KOPT-K1 (cell line): ENCODE measurements around the gene TNFAIP2.

Source experiments
- H3K27ac ChIP-seq: fragments of 200-600 bp; sonication (generic); 2 replicates; pipeline ENCODE4 v1.5.1; 2016; ENCODE audit warnings: antibody characterized with exemption, mild to moderate bottlenecking, low read depth, low read length; ENCODE audit not compliant: poor library complexity, severe bottlenecking
- H3K36me3 ChIP-seq: fragments of 200-600 bp; sonication (generic); 2 replicates; pipeline ENCODE4 v1.5.1; 2017; ENCODE audit warnings: antibody characterized with exemption, mild to moderate bottlenecking, low read length, moderate library complexity; ENCODE audit not compliant: insufficient read depth
- H3K9me3 ChIP-seq: fragments of 200-600 bp; sonication (generic); 2 replicates; pipeline ENCODE4 v1.5.1; 2017; ENCODE audit warnings: antibody characterized with exemption, low read length, mild to moderate bottlenecking; ENCODE audit not compliant: insufficient read depth, poor library complexity, severe bottlenecking

Gene TNFAIP2

GRCh38 chr14:103186241-103186822 is 63.1 kb downstream of the TNFAIP2 start:
- no peaks in the 10 kb centered on the region for H3K36me3 ChIP-seq
- H3K27ac ChIP-seq, result no peak overlapping the region

More at GRCh38 chr14:103186241-103186822, 63.1 kb downstream of the TNFAIP2 start:
- no peaks in the 10 kb centered on the region for H3K9me3 ChIP-seq
